ENCODE data around the gene ELMO1. TPM values are rescaled to one million over a fixed set of nuclear protein-coding genes. Genes with fewer than 3 reads are reported as not detected.

Gene ELMO1
- total and polyA plus RNA-seq, 10 of the 15 experiments (the other 5 are each of a cell fraction or from before 2014, with no cell fraction given) = 22.6 to 85.9 (median 56.6) TPM

- TF ChIP-seq MYC (IDR thresholded peaks at IDR 0.05; ENCODE audit: insufficient read depth, insufficient read length, insufficient replicate concordance, low read length, severe bottlenecking) (no peak), SREBF2 (IDR thresholded peaks at IDR 0.05; ENCODE audit: low read length) (no peak), LARP7 (IDR thresholded peaks at IDR 0.05) (no peak)
Measured at GRCh38 chr7:36879021-36879420, 569.6 kb downstream of the ELMO1 start (continued).

DNA sequence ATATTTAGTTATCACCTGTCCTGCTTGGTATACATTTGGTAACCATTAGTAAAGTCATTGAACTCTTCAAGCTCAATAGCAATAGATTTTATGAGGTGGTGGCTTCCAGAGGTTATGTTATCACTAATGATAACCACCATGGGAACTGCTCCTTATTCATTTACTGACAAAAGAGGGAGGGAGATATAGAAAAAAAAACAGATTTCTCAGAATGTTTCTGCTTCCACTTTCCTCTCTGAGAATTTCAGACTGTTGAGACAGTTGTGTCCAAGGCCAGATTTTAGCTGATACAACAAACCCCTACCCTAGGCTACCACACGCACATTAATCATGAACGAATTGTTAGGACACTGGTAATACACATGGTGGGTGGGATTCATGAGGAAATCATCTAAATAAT, 570.4 kb downstream of the ELMO1 start:
- H4K20me1 ChIP-seq (ENCODE audit: control insufficient read depth, insufficient read depth) = no peaks in the 10 kb centered on the region
- DNase-seq (ENCODE audit: low read depth, low spot score) (no peak), ATAC-seq (no peak), FAIRE-seq (no peak)
- ChIA-PET SMC1A (ENCODE audit: uncharacterized antibody, unreplicated experiment) (interaction anchor here (1.5 kb wide), 1 partner anchor 22 kb away, joined by 4 read pairs; no protein-coding TSS in a partner anchor), RAD21 (ENCODE audit: unreplicated experiment) (interaction anchor here (0.7 kb wide), 1 partner anchor 522 kb away, joined by 3 read pairs; no protein-coding TSS in a partner anchor), POLR2A (no interaction called here), CTCF (interaction anchor here (1.5 kb wide), 1 partner anchor 304 kb away, joined by 5 read pairs; no protein-coding TSS in a partner anchor)
- no peak overlapping the region for H3K4me2 ChIP-seq (ENCODE audit: control insufficient read depth, insufficient read depth)
- H3K36me3 ChIP-seq (ENCODE audit: control insufficient read depth in 2 of 2, insufficient read depth in 2 of 2, low read length in 1 of 2) = peaks cover 1 to 23% of the 10 kb centered on the region in 2 experiments
- in situ Hi-C loops (cut with MboI) = no loop called here
- no peaks in the 10 kb centered on the region for H3K27me3 ChIP-seq (replicated peaks in 1 of 2; ENCODE audit: control insufficient read depth in 2 of 2, insufficient read depth in 2 of 2, low read length in 1 of 2)
- H3K27ac ChIP-seq (ENCODE audit: control insufficient read depth, insufficient read depth) = no peak overlapping the region
- WGBS (ENCODE audit: insufficient coverage, insufficient replicate concordance, low lambda C conversion rate, missing lambda C conversion rate) = 68% methylated on average over 2 of the region's 2 CpGs
- H3K9me3 ChIP-seq (replicated peaks; ENCODE audit: control insufficient read depth, insufficient read depth, low read length) = no peaks in the 10 kb centered on the region
- no TSS peak for BruUV-seq (replicated peaks)
- H2AFZ ChIP-seq (ENCODE audit: control insufficient read depth, low read depth, low read length) = no peak overlapping the region
- no peaks in the 10 kb centered on the region for H3K79me2 ChIP-seq (ENCODE audit: control insufficient read depth, insufficient read depth, low read length)
- intact Hi-C loops (cut with micrococcal nuclease; ENCODE audit: unreplicated experiment) = no loop called here
- H3K9ac ChIP-seq (ENCODE audit: control insufficient read depth, insufficient read depth, low read length) = no peak overlapping the region
- H3K4me3 ChIP-seq = no peak overlapping the region
- H3K4me1 ChIP-seq (ENCODE audit: control insufficient read depth, insufficient read depth, low read length) = 0 out of 2 replicates have a peak, but pooled peaks cover 3% of the 10 kb centered on the region
- TF ChIP-seq SUPT20H (IDR thresholded peaks at IDR 0.05; ENCODE audit: borderline replicate concordance, control insufficient read depth, low read depth, low read length) = no peak
- TF ChIP-seq, protein P1, sequence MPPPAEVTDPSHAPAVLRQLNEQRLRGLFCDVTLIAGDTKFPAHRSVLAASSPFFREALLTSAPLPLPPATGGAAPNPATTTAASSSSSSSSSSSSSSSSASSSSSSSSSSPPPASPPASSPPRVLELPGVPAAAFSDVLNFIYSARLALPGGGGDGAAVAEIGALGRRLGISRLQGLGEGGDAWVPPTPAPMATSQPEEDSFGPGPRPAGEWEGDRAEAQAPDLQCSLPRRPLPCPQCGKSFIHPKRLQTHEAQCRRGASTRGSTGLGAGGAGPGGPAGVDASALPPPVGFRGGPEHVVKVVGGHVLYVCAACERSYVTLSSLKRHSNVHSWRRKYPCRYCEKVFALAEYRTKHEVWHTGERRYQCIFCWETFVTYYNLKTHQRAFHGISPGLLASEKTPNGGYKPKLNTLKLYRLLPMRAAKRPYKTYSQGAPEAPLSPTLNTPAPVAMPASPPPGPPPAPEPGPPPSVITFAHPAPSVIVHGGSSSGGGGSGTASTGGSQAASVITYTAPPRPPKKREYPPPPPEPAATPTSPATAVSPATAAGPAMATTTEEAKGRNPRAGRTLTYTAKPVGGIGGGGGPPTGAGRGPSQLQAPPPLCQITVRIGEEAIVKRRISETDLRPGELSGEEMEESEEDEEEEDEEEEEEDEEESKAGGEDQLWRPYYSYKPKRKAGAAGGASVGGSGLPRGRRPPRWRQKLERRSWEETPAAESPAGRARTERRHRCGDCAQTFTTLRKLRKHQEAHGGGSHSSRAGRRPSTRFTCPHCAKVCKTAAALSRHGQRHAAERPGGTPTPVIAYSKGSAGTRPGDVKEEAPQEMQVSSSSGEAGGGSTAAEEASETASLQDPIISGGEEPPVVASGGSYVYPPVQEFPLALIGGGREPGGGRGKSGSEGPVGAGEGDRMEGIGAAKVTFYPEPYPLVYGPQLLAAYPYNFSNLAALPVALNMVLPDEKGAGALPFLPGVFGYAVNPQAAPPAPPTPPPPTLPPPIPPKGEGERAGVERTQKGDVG (CRISPR knock-in tag; IDR thresholded peaks at IDR 0.05) = no peak
- no peak for TF ChIP-seq CEBPZ (IDR thresholded peaks at IDR 0.05; ENCODE audit: low read depth, low read length)
- no peak for TF ChIP-seq IKZF2 (IDR thresholded peaks at IDR 0.05)

Data from GM12878 (cell line).